Adrenal gland (tissue), 12 donors: Measurements from ENCODE around the gene TRIP12. TPM values are rescaled to one million over a fixed set of nuclear protein-coding genes. Genes with fewer than 3 reads are reported as not detected.
A peak's percentile ranks its signal among the peaks of the same experiment; 100 is the strongest.

Experiments
- DNase-seq, 7 donors: peaks; one replicate each; pipeline ENCODE4 v3.0.0-alpha.2; 2019 to 2020
- H3K27ac ChIP-seq, 5 donors: fragments of 200-600 bp; sonication (generic) in 4 of 5; 1 replicate in 3 of 5; 2 replicates in 2 of 5; pipeline versions ENCODE4 v1.5.1 to v1.8.0; 2016 to 2020; ENCODE audit warnings: mild to moderate bottlenecking in 1 of 5
- H3K27me3 ChIP-seq: fragments of 200-600 bp; 2 replicates; pipeline ENCODE4 v1.8.0; 2021
- H3K36me3 ChIP-seq, 2 donors: fragments of 200-600 bp; replicated peaks in 1 of 2; 1 replicate in 1 of 2; 2 replicates in 1 of 2; pipeline versions ENCODE4 v1.5.1 to v1.8.0; 2018 to 2022
- H3K4me1 ChIP-seq, 2 donors: fragments of 200-600 bp; replicated peaks in 1 of 2; 1 replicate in 1 of 2; 2 replicates in 1 of 2; pipeline versions ENCODE4 v1.5.1 to v1.8.0; 2018 to 2021
- H3K4me3 ChIP-seq, 4 donors: fragments of 200-600 bp; sonication (generic) in 3 of 4; one replicate each; pipeline ENCODE4 v1.5.1; 2016 to 2018
- H3K9me3 ChIP-seq, 3 donors: fragments of 200-600 bp; sonication (generic) in 1 of 3; replicated peaks in 1 of 3; 1 replicate in 2 of 3; 2 replicates in 1 of 3; pipeline versions ENCODE4 v1.5.1 to v1.8.0; 2016 to 2021
- POLR2A ChIP-seq, 2 donors: fragments of 450-650 bp; IDR thresholded peaks; one replicate each; pipeline ENCODE4 v1.6.1; 2017; ENCODE audit warnings: antibody characterized with exemption in 2 of 2, mild to moderate bottlenecking in 2 of 2, moderate library complexity in 1 of 2
- WGBS, 4 donors: extraction: QIAGEN DNeasy Blood & Tissue Kit in 2 of 4; methylation state at CpG; one replicate each; pipeline versions ENCODE4 v1.1.5 to v1.1.7; 2013 to 2017; 5-methylcytosine and 5-hydroxymethylcytosine counted together
- intact Hi-C, 2 donors: fragments of 100-400 bp; cut with DNase I; formaldehyde crosslinking; loops; one replicate each; pipeline versions ENCODE4 v1.14.1 to v1.15.0; 2022 to 2023
- polyA plus RNA-seq, 3 donors: library from polyadenylated mRNA; stranded (reverse); fragments of 200-250 nt in 2 of 3; fragments of 350-450 nt in 1 of 3; fragmentation: Illumina TruSeq in 1 of 3; extraction: RNeasy Lipid Tissue Mini Kit (QIAGEN cat#74804) in 1 of 3; gene quantifications; one replicate each; pipeline ENCODE4 v1.2.3, GENCODE V29; 2013 to 2014
- total RNA-seq, 9 donors: library from RNA; depleted of rRNA in 4 of 9; stranded (reverse); fragments of >200 nt in 4 of 9; fragments of 120-200 nt in 1 of 9; fragmentation: NEBNext Ultra II Directional in 1 of 9; extraction: Animal tissue kit (Norgen Biotek cat#: 25700) in 1 of 9; gene quantifications; one replicate each; pipeline versions ENCODE4 v1.1.0 to v1.2.4, GENCODE V29; 2013 to 2023
- TF ChIP-seq, protein P1 (sequence below), 6 experiments: fragments of 450-650 bp in 4 of 6; fragments of 200-600 bp in 2 of 6; sonication (generic) in 1 of 6; IDR thresholded peaks; 1 replicate in 5 of 6; 2 replicates in 1 of 6; pipeline versions ENCODE4 v1.5.1 to v1.8.0; 2016 to 2021; ENCODE audit warnings: antibody characterized with exemption in 6 of 6, mild to moderate bottlenecking in 2 of 6, moderate library complexity in 1 of 6
- donor health status: healthy with polysubstance abuse.
- donor health status: Bipolar disorder and iron deficiency.
- donor health status: DM: yes; HTN: yes; CAD: no.
- donor health status: DM: no; HTN: no; CAD: no.
- donor health status: DM: no; HTN: no; CAD: no.
- donor health status: DM: yes; HTN: yes; CAD: no.

Gene TRIP12
- total and polyA plus RNA-seq, 12 donors: 15.5 to 242 (median 146) TPM

DNA sequence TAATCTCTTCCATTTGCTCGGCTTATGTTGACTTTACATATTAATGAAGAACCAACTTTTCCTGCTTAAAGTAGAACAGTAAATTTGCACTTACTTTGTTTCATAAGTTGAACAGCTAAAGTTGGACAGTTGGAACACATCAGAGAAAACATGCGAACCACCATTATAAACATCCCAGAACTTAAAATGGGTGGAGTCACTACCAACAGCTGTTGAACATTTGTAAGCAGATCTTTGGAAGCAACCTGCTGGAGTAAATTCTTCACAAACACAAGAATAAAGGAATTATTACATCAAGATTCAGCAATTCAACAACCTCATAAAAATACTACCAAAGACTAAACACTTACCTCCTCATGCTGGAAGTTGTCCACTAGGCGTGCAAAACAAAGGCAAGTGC lies 111.0 kb downstream of the TRIP12 start:
- intact Hi-C loops: no loop called here
- no peaks in the 10 kb centered on the region for H3K27me3 ChIP-seq
- no peak for TF ChIP-seq POLR2A (IDR thresholded peaks at IDR 0.05)
- TF ChIP-seq, protein P1, sequence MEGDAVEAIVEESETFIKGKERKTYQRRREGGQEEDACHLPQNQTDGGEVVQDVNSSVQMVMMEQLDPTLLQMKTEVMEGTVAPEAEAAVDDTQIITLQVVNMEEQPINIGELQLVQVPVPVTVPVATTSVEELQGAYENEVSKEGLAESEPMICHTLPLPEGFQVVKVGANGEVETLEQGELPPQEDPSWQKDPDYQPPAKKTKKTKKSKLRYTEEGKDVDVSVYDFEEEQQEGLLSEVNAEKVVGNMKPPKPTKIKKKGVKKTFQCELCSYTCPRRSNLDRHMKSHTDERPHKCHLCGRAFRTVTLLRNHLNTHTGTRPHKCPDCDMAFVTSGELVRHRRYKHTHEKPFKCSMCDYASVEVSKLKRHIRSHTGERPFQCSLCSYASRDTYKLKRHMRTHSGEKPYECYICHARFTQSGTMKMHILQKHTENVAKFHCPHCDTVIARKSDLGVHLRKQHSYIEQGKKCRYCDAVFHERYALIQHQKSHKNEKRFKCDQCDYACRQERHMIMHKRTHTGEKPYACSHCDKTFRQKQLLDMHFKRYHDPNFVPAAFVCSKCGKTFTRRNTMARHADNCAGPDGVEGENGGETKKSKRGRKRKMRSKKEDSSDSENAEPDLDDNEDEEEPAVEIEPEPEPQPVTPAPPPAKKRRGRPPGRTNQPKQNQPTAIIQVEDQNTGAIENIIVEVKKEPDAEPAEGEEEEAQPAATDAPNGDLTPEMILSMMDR (IDR thresholded peaks at IDR 0.05): no peak
- no peak overlapping the region for H3K4me3 ChIP-seq
- H3K9me3 ChIP-seq: no peaks in the 10 kb centered on the region
- DNase-seq: no peak
- peaks cover 0 to 5% of the 10 kb centered on the region in 2 donors for H3K4me1 ChIP-seq
- no peak overlapping the region for H3K27ac ChIP-seq
- WGBS, 4 donors: 76 to 94% (median 90%) methylated on average over 3 of the region's 3 CpGs
- peaks cover 0 to 63% of the 10 kb centered on the region in 2 donors for H3K36me3 ChIP-seq

DNA sequence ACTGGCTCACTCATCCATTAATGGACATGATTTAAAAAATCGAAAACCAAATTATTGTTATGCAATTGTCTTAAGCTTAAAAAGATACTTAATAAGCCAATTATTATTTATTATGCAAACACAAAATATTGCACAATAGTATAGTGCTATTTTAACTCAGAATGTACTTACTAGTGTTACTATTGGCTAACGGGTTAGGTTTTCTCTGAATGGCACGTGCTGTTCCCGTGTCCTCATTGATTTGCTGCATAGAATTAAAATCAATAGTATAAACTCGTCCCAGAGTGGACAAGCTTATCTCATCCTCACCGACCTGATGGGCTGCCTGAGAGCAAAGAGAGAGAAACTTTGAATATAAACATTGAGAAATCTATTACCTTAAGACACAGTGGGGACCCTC lies 116.2 kb downstream of the TRIP12 start:
- Histone ChIP-seq H3K27ac (no peak overlapping the region), H3K36me3 (peaks cover 0 to 73% of the 10 kb centered on the region in 2 donors), H3K4me3 (no peak overlapping the region), H3K4me1 (peaks cover under 1 to 9% of the 10 kb centered on the region in 2 donors), H3K27me3 (no peaks in the 10 kb centered on the region), H3K9me3 (no peaks in the 10 kb centered on the region)
- intact Hi-C loops: loop anchor here in 1 of 2 donors (10.0 kb wide), 1 partner anchor 119 kb away; the partner anchor contains the start of genes FBXO36 and TRIP12
- DNase-seq: no peak
- TF ChIP-seq, protein P1 (IDR thresholded peaks at IDR 0.05): no peak
- TF ChIP-seq POLR2A (IDR thresholded peaks at IDR 0.05): no peak
- 87 to 93% (median 90%) methylated on average over 6 of the region's 6 CpGs for WGBS, 4 donors

DNA sequence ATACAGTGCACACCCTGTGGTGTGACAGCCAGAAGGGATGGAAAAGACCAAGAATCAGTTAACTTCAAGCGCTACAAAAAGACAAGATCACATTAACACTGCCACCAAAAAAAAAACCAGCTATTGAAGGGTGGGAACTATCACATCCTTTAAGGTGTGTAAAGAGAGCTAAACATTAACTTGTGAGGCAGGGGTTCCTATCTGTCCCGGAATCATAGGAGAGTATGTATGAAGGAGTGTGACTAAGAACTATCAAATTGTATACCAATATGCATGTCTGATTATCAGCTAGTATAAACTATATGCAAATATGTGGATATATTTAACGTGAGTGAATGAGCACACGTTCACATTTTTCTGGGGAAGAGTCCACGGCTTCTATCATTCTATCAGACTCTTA lies 119.0 kb downstream of the TRIP12 start:
- peaks cover 15 to 37% of the 10 kb centered on the region in 2 donors for H3K4me1 ChIP-seq
- no peak overlapping the region for H3K4me3 ChIP-seq
- intact Hi-C loops: loop anchor here in 1 of 2 donors (10.0 kb wide), 1 partner anchor 122 kb away; the partner anchor contains the start of genes FBXO36 and TRIP12
- peaks cover 0 to 60% of the 10 kb centered on the region in 2 donors for H3K36me3 ChIP-seq
- no peak for DNase-seq
- no peaks in the 10 kb centered on the region for H3K27me3 ChIP-seq
- H3K27ac ChIP-seq: no peak overlapping the region
- 65 to 74% (median 71%) methylated on average over 5 of the region's 5 CpGs for WGBS, 4 donors
- TF ChIP-seq, protein P1 (IDR thresholded peaks at IDR 0.05): no peak
- no peak for TF ChIP-seq POLR2A (IDR thresholded peaks at IDR 0.05)
- no peaks in the 10 kb centered on the region for H3K9me3 ChIP-seq

DNA sequence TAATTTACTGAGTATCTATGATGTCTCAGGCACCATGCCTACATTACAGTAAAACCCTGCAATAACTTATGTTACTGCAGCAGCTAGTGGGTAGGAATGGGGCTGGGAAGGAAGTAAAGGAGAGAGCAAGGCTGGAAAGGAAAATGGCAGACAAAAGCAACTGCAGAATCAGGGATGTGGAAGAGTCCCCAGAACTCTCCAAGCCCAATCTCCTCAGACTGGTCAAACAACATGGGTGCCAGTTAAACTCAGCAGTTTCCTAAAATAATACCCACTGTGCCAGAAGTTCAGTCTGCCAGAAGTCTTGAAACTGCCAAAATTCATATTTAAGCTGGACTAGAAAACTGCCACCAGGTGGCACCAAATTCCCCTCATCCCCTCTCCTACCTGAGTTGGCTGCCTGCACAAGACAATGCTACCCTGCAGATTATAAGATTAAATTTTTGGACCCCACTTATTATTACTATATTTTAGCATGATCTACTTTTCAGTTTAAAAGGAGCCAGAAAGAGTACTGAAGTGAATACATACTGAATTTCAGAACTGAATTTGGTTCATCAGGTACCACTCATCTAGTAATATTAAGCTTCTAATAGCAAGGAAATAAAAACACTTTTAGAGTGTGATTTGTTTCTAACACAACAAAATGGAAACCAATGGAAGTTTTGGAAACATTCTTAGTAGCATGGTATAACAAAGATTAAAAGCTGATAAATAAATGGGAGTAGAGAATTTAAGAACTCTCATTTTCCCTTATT lies 120.6 kb downstream of the TRIP12 start:
- TF ChIP-seq POLR2A (IDR thresholded peaks at IDR 0.05): no peak
- TF ChIP-seq, protein P1 (IDR thresholded peaks at IDR 0.05): peak; percentile 58 to 80 (median 66)
- Histone ChIP-seq H3K4me3 (no peak overlapping the region), H3K27ac (no peak overlapping the region), H3K27me3 (no peaks in the 10 kb centered on the region), H3K36me3 (peaks cover 0 to 60% of the 10 kb centered on the region in 2 donors), H3K4me1 (peaks cover 16 to 44% of the 10 kb centered on the region in 2 donors), H3K9me3 (no peaks in the 10 kb centered on the region)
- DNase-seq: peak; percentile 47 to 83 (median 73)
- intact Hi-C loops: loop anchor here in 1 of 2 donors (10.0 kb wide), 1 partner anchor 124 kb away; the partner anchor contains the start of genes FBXO36 and TRIP12
